GM12878 (cell line): Measurements from ENCODE around the gene NCKAP5.

Experiments used
- BCLAF1 ChIP-seq: fragments of 450-650 bp; IDR thresholded peaks from 2 replicates; pipeline ENCODE4 v1.6.1; 2017; ENCODE audit warnings: antibody characterized with exemption, mild to moderate bottlenecking, moderate library complexity
- CBX5 ChIP-seq: sonication (generic); IDR thresholded peaks from 2 replicates; pipeline ENCODE4 v1.6.1; 2016; ENCODE audit warnings: low read depth, moderate library complexity, mild to moderate bottlenecking, inconsistent platforms
- CTCF ChIP-seq, 3 experiments: IDR thresholded peaks in 2 of 3; conservative IDR thresholded peaks in 1 of 3; 2 replicates each; pipeline ENCODE4 v1.5.1; 2011; ENCODE audit warnings: low read depth in 3 of 3, low read length in 3 of 3, mild to moderate bottlenecking in 3 of 3, control low read depth in 2 of 3, moderate library complexity in 2 of 3, inconsistent platforms in 1 of 3, mixed read lengths in 1 of 3; ENCODE audit not compliant: control insufficient read depth in 2 of 3, insufficient read depth in 1 of 3; ENCODE audit errors: extremely low read depth in 1 of 3
- NFIC ChIP-seq: IDR thresholded peaks from 2 replicates; pipeline ENCODE4 v1.6.1; 2012; ENCODE audit warnings: low read depth, mild to moderate bottlenecking, inconsistent platforms, low read length, moderate library complexity
- NKRF ChIP-seq: fragments of 450-650 bp; conservative IDR thresholded peaks from 2 replicates; pipeline ENCODE4 v1.6.1; 2017; ENCODE audit warnings: mild to moderate bottlenecking, moderate library complexity
- POLR2A ChIP-seq: IDR thresholded peaks from 2 replicates; pipeline ENCODE4 v1.6.1; 2011; ENCODE audit warnings: low read depth, mild to moderate bottlenecking, low read length
- POLR2AphosphoS5 ChIP-seq: IDR thresholded peaks from 2 replicates; pipeline ENCODE4 v1.6.1; 2011; ENCODE audit warnings: mild to moderate bottlenecking, low read length, inconsistent platforms
- RCOR1 ChIP-seq: conservative IDR thresholded peaks from 2 replicates; pipeline ENCODE4 v1.6.1; 2012; ENCODE audit warnings: low read depth, low read length, improper control_type of control experiment

- TF ChIP-seq POLR2AphosphoS5 (no peak), CTCF (IDR thresholded peaks at IDR 0.05 in 2 of 3, conservative IDR thresholded peaks at IDR 0.05 in 1 of 3; ENCODE audit: control insufficient read depth in 2 of 3, extremely low read depth in 1 of 3, insufficient read depth in 1 of 3, low read depth in 3 of 3, low read length in 3 of 3) (no peak), BCLAF1 (no peak), POLR2A (no peak), RCOR1 (no peak), CBX5 (no peak), NFIC (no peak), NKRF (no peak)
Observed at GRCh38 chr2:132969371-132969985, 598.8 kb downstream of the NCKAP5 start.
